ENCODE measurements around the gene OSBP2. TPM values are rescaled to one million over a fixed set of nuclear protein-coding genes. Genes with fewer than 3 reads are reported as not detected.
A peak's percentile ranks its signal among the peaks of the same experiment; 100 is the strongest.

Gene OSBP2
- total and polyA plus RNA-seq, 10 of the 15 experiments (the other 5 are each of a cell fraction or from before 2014, with no cell fraction given) = 0.11 to 7.7 (median 3.6) TPM

GRCh38 chr22:30754971-30755758, 60.5 kb downstream of the OSBP2 start:
- no peaks in the 10 kb centered on the region for H3K79me2 ChIP-seq (ENCODE audit: control insufficient read depth, insufficient read depth, low read length)
- no peak overlapping the region for H3K4me2 ChIP-seq (ENCODE audit: control insufficient read depth, insufficient read depth)
- no peaks in the 10 kb centered on the region for H3K36me3 ChIP-seq (ENCODE audit: control insufficient read depth in 2 of 2, insufficient read depth in 2 of 2, low read length in 1 of 2)
- ChIA-PET POLR2A (interaction anchor here (0.5 to 1.7 kb wide), 8 partner anchors 10 to 1219 kb away, joined by 3 to 15 read pairs (median 3); partner anchors contain the start of gene SLC35E4), RAD21 (ENCODE audit: unreplicated experiment) (interaction anchor here (0.6 to 4.9 kb wide), 33 partner anchors 9 to 1339 kb away, joined by 3 to 165 read pairs (median 4); partner anchors contain the start of genes MORC2, OSBP2, PES1 and SLC35E4), SMC1A (ENCODE audit: uncharacterized antibody, unreplicated experiment) (interaction anchor here (0.6 to 7.1 kb wide), 36 partner anchors 9 to 500 kb away, joined by 3 to 159 read pairs (median 4); partner anchors contain the start of genes DUSP18, OSBP2, SLC35E4 and TCN2), CTCF (interaction anchor here (0.7 to 8.0 kb wide), 40 partner anchors 8 to 364 kb away, joined by 3 to 243 read pairs (median 6); partner anchors contain the start of genes DUSP18, OSBP2, PES1 and SLC35E4)
- FAIRE-seq = peak; percentile 97
- H4K20me1 ChIP-seq (ENCODE audit: control insufficient read depth, insufficient read depth) = no peaks in the 10 kb centered on the region
- ATAC-seq = peak; percentile 98
- no peaks in the 10 kb centered on the region for H3K27me3 ChIP-seq (replicated peaks in 1 of 2; ENCODE audit: control insufficient read depth in 2 of 2, insufficient read depth in 2 of 2, low read length in 1 of 2)
- no peak overlapping the region for H3K27ac ChIP-seq (ENCODE audit: control insufficient read depth, insufficient read depth)
- no peak overlapping the region for H2AFZ ChIP-seq (ENCODE audit: control insufficient read depth, low read depth, low read length)
- no peak overlapping the region for H3K4me3 ChIP-seq
- no peaks in the 10 kb centered on the region for H3K4me1 ChIP-seq (ENCODE audit: control insufficient read depth, insufficient read depth, low read length)
- no peak overlapping the region for H3K9ac ChIP-seq (ENCODE audit: control insufficient read depth, insufficient read depth, low read length)
- no TSS peak for BruUV-seq (replicated peaks)
- 13% methylated on average over 8 of the region's 8 CpGs for WGBS (ENCODE audit: insufficient coverage, insufficient replicate concordance, low lambda C conversion rate, missing lambda C conversion rate)
- intact Hi-C loops (cut with micrococcal nuclease; ENCODE audit: unreplicated experiment) (loop anchor here (1.0 to 2.0 kb wide), 3 partner anchors 50 to 150 kb away; no protein-coding TSS in a partner anchor), in situ Hi-C loops (cut with MboI) (loop anchor here (5.0 to 25.0 kb wide), 3 partner anchors 123 to 310 kb away; no protein-coding TSS in a partner anchor)
- DNase-seq (ENCODE audit: low read depth, low spot score) = no peak
- H3K9me3 ChIP-seq (replicated peaks; ENCODE audit: control insufficient read depth, insufficient read depth, low read length) = no peaks in the 10 kb centered on the region
- TF ChIP-seq SREBF2 (IDR thresholded peaks at IDR 0.05; ENCODE audit: low read length) (no peak), NFYB (IDR thresholded peaks at IDR 0.05; ENCODE audit: insufficient read depth, low read depth, low read length) (peak; percentile 77), POLR2A (IDR thresholded peaks at IDR 0.05; ENCODE audit: low read depth, low read length) (no peak), EED (IDR thresholded peaks at IDR 0.05; ENCODE audit: low read depth) (no peak), SREBF1 (IDR thresholded peaks at IDR 0.05; ENCODE audit: low read length) (no peak), RCOR1 (conservative IDR thresholded peaks at IDR 0.05; ENCODE audit: low read depth, low read length) (no peak), TARDBP (IDR thresholded peaks at IDR 0.05; ENCODE audit: borderline replicate concordance) (no peak), MEF2A (IDR thresholded peaks at IDR 0.05; ENCODE audit: insufficient read depth, low read depth, low read length) (no peak), EGR1 (IDR thresholded peaks at IDR 0.05; ENCODE audit: borderline replicate concordance in 1 of 2, low read depth in 2 of 2, low read length in 2 of 2) (no peak), NR2C1 (IDR thresholded peaks at IDR 0.05) (no peak), YY1 (IDR thresholded peaks at IDR 0.05; ENCODE audit: low read depth, low read length) (peak; percentile 72), MXI1 (IDR thresholded peaks at IDR 0.05; ENCODE audit: low read depth, low read length) (no peak), RB1 (IDR thresholded peaks at IDR 0.05; ENCODE audit: borderline replicate concordance) (peak; percentile 25; the same call in 1 of the 2 replicates), ZNF384 (IDR thresholded peaks at IDR 0.05; ENCODE audit: borderline replicate concordance, low read depth, low read length) (no peak), SMARCA5 (IDR thresholded peaks at IDR 0.05) (peak; percentile 62; the same call in 1 of the 2 replicates), HDGF (IDR thresholded peaks at IDR 0.05) (no peak), HDAC2 (IDR thresholded peaks at IDR 0.05) (no peak), RAD21 (IDR thresholded peaks at IDR 0.05; ENCODE audit: insufficient read depth, low read depth, low read length) (peak; percentile 98)
- TF ChIP-seq, protein P1, sequence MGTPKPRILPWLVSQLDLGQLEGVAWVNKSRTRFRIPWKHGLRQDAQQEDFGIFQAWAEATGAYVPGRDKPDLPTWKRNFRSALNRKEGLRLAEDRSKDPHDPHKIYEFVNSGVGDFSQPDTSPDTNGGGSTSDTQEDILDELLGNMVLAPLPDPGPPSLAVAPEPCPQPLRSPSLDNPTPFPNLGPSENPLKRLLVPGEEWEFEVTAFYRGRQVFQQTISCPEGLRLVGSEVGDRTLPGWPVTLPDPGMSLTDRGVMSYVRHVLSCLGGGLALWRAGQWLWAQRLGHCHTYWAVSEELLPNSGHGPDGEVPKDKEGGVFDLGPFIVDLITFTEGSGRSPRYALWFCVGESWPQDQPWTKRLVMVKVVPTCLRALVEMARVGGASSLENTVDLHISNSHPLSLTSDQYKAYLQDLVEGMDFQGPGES (IDR thresholded peaks at IDR 0.05) = 0 out of 2 replicates have a peak, but pooled peaks have one; percentile 36
- TF ChIP-seq, protein P2, sequence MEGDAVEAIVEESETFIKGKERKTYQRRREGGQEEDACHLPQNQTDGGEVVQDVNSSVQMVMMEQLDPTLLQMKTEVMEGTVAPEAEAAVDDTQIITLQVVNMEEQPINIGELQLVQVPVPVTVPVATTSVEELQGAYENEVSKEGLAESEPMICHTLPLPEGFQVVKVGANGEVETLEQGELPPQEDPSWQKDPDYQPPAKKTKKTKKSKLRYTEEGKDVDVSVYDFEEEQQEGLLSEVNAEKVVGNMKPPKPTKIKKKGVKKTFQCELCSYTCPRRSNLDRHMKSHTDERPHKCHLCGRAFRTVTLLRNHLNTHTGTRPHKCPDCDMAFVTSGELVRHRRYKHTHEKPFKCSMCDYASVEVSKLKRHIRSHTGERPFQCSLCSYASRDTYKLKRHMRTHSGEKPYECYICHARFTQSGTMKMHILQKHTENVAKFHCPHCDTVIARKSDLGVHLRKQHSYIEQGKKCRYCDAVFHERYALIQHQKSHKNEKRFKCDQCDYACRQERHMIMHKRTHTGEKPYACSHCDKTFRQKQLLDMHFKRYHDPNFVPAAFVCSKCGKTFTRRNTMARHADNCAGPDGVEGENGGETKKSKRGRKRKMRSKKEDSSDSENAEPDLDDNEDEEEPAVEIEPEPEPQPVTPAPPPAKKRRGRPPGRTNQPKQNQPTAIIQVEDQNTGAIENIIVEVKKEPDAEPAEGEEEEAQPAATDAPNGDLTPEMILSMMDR (IDR thresholded peaks at IDR 0.05 in 2 of 3, conservative IDR thresholded peaks at IDR 0.05 in 1 of 3; ENCODE audit: control insufficient read depth in 2 of 3, extremely low read depth in 1 of 3, insufficient read depth in 1 of 3, low read depth in 3 of 3, low read length in 3 of 3) = peak; percentile 76 to 88 (median 81)
- TF ChIP-seq, protein P3, sequence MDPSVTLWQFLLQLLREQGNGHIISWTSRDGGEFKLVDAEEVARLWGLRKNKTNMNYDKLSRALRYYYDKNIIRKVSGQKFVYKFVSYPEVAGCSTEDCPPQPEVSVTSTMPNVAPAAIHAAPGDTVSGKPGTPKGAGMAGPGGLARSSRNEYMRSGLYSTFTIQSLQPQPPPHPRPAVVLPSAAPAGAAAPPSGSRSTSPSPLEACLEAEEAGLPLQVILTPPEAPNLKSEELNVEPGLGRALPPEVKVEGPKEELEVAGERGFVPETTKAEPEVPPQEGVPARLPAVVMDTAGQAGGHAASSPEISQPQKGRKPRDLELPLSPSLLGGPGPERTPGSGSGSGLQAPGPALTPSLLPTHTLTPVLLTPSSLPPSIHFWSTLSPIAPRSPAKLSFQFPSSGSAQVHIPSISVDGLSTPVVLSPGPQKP (IDR thresholded peaks at IDR 0.05; ENCODE audit: low read depth, low read length) = no peak
